ENCODE measurements around the gene AUTS2.

AUTS2 gene

DNA sequence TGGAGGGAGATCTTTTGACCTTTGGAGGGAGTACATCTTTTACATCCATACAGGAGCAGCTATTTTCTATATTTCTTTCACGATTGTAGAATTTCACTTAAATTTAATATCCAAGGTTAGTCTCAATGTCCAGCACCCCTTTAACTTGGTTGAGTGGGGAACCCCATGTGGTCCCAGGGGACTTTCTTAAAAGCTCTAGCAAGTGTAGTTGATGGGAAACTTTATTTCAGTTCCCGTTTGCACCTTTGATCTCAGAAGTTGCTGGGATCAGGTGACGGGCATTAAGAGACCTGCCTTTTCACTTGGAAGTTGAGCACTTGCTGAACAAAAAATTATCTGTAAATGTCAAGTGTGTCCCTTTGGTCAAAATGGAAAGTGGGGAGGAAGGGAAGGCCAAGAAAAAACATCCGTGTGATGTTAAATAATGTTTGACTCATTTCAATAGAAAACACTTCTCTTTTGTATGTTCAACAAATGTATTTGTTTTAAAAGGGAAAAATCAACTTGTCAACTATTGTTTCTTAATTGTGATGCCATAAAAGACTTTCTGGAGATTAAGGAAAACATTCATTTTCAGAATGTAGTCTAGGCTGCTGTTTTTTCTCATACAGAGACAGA lies 1163.5 kb downstream of the AUTS2 start:
- TF ChIP-seq SP1 (IDR thresholded peaks at IDR 0.05) (no peak), TARDBP (IDR thresholded peaks at IDR 0.05) (no peak), CTBP1 (IDR thresholded peaks at IDR 0.05; ENCODE audit: borderline replicate concordance) (no peak), ZNF384 (IDR thresholded peaks at IDR 0.05) (no peak), LEF1 (IDR thresholded peaks at IDR 0.05; ENCODE audit: borderline replicate concordance) (no peak), FOXA1 (IDR thresholded peaks at IDR 0.05) (no peak), BHLHE40 (IDR thresholded peaks at IDR 0.05; ENCODE audit: borderline replicate concordance) (no peak), SUZ12 (IDR thresholded peaks at IDR 0.05) (no peak), NFRKB (IDR thresholded peaks at IDR 0.05) (no peak), FOXM1 (IDR thresholded peaks at IDR 0.05; ENCODE audit: borderline replicate concordance) (no peak), HDGF (IDR thresholded peaks at IDR 0.05; ENCODE audit: borderline replicate concordance) (no peak), FOXK2 (IDR thresholded peaks at IDR 0.05) (no peak), ARNT (IDR thresholded peaks at IDR 0.05) (no peak), L3MBTL2 (conservative IDR thresholded peaks at IDR 0.05) (no peak), ELF4 (IDR thresholded peaks at IDR 0.05) (no peak)
- TF ChIP-seq, protein P1, sequence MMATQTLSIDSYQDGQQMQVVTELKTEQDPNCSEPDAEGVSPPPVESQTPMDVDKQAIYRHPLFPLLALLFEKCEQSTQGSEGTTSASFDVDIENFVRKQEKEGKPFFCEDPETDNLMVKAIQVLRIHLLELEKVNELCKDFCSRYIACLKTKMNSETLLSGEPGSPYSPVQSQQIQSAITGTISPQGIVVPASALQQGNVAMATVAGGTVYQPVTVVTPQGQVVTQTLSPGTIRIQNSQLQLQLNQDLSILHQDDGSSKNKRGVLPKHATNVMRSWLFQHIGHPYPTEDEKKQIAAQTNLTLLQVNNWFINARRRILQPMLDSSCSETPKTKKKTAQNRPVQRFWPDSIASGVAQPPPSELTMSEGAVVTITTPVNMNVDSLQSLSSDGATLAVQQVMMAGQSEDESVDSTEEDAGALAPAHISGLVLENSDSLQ (IDR thresholded peaks at IDR 0.05) = no peak
- ChIA-PET POLR2A (no interaction called here), CTCF (interaction anchor here (1.1 kb wide), 1 partner anchor 44 kb away, joined by 3 read pairs; no protein-coding TSS in a partner anchor)
- no peak for DNase-seq (ENCODE audit: extremely low spot score)

DNA sequence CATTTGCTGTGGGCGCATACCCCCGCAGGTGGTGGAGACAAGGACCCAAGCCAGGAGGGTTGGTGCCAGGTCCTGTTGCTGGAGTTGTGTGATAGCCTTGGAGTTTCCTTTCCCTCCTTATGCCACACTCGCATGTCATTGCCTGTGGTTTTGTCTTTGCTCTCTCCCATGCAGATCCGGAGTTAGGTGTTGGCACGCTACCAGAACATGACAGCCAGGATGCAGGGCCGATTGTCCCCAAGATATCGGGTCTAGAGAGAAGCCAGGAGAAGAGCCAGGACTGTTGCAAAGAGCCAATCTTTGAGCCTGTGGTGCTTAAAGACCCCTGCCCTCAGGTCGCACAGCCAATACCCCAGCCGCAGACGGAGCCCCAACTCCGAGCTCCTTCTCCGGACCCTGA lies 1164.4 kb downstream of the AUTS2 start:
- DNase-seq (ENCODE audit: extremely low spot score) = no peak
- TF ChIP-seq, protein P1 (IDR thresholded peaks at IDR 0.05) = no peak
- TF ChIP-seq L3MBTL2 (conservative IDR thresholded peaks at IDR 0.05) (no peak), ARNT (IDR thresholded peaks at IDR 0.05) (no peak), FOXK2 (IDR thresholded peaks at IDR 0.05) (no peak), TARDBP (IDR thresholded peaks at IDR 0.05) (no peak), HDGF (IDR thresholded peaks at IDR 0.05; ENCODE audit: borderline replicate concordance) (no peak), SUZ12 (IDR thresholded peaks at IDR 0.05) (no peak), ELF4 (IDR thresholded peaks at IDR 0.05) (no peak), ZNF384 (IDR thresholded peaks at IDR 0.05) (no peak), CTBP1 (IDR thresholded peaks at IDR 0.05; ENCODE audit: borderline replicate concordance) (no peak), BHLHE40 (IDR thresholded peaks at IDR 0.05; ENCODE audit: borderline replicate concordance) (no peak), FOXM1 (IDR thresholded peaks at IDR 0.05; ENCODE audit: borderline replicate concordance) (no peak), LEF1 (IDR thresholded peaks at IDR 0.05; ENCODE audit: borderline replicate concordance) (no peak), NFRKB (IDR thresholded peaks at IDR 0.05) (no peak), FOXA1 (IDR thresholded peaks at IDR 0.05) (no peak), SP1 (IDR thresholded peaks at IDR 0.05) (no peak)
- ChIA-PET CTCF (no interaction called here), POLR2A (no interaction called here)

DNA sequence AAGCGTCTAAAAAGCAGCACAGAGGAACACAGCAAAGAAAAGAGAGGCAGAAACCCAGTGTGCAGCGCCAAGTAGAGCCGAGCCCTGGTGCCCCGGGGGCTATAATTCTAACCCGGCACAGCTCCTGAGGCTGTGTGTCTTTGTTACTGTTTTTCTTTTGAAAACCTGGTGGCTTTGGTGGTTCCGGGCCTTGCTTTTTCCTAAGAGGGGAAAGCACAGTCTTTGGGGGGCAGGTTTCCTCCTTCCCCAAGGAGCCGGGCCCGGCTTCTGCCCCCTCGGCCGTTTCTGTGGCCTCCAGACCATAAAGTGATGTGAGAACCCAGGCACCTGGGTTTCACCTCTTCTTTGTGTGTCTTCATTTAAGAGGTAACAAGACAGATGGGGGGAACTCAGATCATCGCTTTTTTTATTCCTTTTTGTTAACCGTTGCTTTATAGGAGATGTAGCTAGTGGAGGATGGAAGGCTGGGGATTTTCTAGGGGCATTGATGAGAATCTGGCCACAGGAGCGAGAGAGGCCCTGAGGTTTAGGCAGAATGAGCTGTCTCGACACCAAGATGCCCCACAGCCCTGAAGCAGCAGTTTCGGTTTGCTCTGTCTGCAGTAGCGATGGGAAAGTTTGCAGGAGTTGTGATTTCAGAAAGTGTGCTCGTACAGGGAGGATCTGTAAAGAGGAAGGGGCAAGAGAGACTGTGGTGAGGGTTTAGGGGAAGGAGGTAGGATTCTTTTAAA lies 1165.9 kb downstream of the AUTS2 start:
- ChIA-PET CTCF (no interaction called here), POLR2A (no interaction called here)

DNA sequence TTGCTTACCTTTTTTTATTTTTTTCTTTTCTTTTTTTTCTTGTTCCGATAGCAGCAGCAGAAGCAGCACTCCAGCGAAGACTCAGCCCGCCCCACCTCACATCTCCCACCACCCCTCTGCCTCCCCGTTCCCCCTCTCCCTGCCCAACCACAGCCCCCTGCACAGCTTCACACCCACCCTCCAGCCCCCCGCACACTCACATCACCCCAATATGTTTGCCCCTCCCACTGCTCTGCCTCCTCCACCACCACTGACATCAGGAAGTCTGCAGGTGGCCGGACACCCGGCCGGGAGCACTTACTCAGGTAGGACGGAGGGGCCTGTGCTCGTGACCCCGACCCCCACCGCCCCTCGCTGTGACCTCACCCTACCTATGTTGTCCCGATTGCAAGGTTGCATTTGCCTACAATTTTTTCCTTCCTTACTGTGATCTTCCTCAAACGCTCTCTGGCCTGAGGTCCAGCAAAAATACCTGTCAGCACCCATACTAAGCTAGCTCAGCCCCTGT lies 1166.5 kb downstream of the AUTS2 start:
- TF ChIP-seq L3MBTL2 (conservative IDR thresholded peaks at IDR 0.05) = no peak
- DNase-seq (ENCODE audit: extremely low spot score) = no peak
- ChIA-PET POLR2A (no interaction called here), CTCF (no interaction called here)

More for the DNA sequence above, 1165.9 kb downstream of the AUTS2 start:
- DNase-seq (ENCODE audit: extremely low spot score) = no peak
- TF ChIP-seq TARDBP (IDR thresholded peaks at IDR 0.05) = no peak
- no peak for TF ChIP-seq CTBP1 (IDR thresholded peaks at IDR 0.05; ENCODE audit: borderline replicate concordance)
- TF ChIP-seq L3MBTL2 (conservative IDR thresholded peaks at IDR 0.05) = no peak
- no peak for TF ChIP-seq LEF1 (IDR thresholded peaks at IDR 0.05; ENCODE audit: borderline replicate concordance)
- TF ChIP-seq FOXK2 (IDR thresholded peaks at IDR 0.05) = no peak
- no peak for TF ChIP-seq SUZ12 (IDR thresholded peaks at IDR 0.05)
- TF ChIP-seq HDGF (IDR thresholded peaks at IDR 0.05; ENCODE audit: borderline replicate concordance) = no peak
- no peak for TF ChIP-seq ZNF384 (IDR thresholded peaks at IDR 0.05)
- TF ChIP-seq ARNT (IDR thresholded peaks at IDR 0.05) = no peak
- TF ChIP-seq, protein P1 (IDR thresholded peaks at IDR 0.05) = no peak
- TF ChIP-seq FOXA1 (IDR thresholded peaks at IDR 0.05) = no peak
- TF ChIP-seq NFRKB (IDR thresholded peaks at IDR 0.05) = no peak
- no peak for TF ChIP-seq BHLHE40 (IDR thresholded peaks at IDR 0.05; ENCODE audit: borderline replicate concordance)
- TF ChIP-seq ELF4 (IDR thresholded peaks at IDR 0.05) = no peak
- TF ChIP-seq FOXM1 (IDR thresholded peaks at IDR 0.05; ENCODE audit: borderline replicate concordance) = no peak

DNA sequence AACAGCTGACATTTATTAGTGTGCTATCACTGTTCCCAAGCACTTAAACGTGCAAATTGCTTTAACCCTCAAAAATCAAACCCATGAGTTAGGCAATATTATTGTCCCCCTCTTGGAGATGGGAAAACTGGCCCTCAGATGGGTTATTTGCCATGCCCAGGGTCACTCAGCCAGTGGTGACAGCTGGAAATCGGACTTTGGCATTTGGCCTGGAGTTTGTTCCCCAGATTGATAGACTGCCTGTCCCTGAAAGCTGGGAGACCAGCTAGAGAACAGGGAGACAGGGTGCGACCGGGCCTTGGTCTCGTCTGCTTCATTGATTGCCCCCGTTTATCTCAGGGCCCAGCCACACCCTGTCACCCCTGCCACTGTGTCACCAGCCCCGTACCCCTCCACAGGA lies 1167.4 kb downstream of the AUTS2 start:
- POLR2A ChIA-PET = no interaction called here
- TF ChIP-seq FOXM1 (IDR thresholded peaks at IDR 0.05; ENCODE audit: borderline replicate concordance) = no peak
- TF ChIP-seq SP1 (IDR thresholded peaks at IDR 0.05) = no peak
- TF ChIP-seq HDGF (IDR thresholded peaks at IDR 0.05; ENCODE audit: borderline replicate concordance) = no peak
- TF ChIP-seq ELF4 (IDR thresholded peaks at IDR 0.05) = no peak
- no peak for TF ChIP-seq BHLHE40 (IDR thresholded peaks at IDR 0.05; ENCODE audit: borderline replicate concordance)
- no peak for TF ChIP-seq TARDBP (IDR thresholded peaks at IDR 0.05)
- CTCF ChIA-PET = no interaction called here
- DNase-seq (ENCODE audit: extremely low spot score) = no peak

DNA sequence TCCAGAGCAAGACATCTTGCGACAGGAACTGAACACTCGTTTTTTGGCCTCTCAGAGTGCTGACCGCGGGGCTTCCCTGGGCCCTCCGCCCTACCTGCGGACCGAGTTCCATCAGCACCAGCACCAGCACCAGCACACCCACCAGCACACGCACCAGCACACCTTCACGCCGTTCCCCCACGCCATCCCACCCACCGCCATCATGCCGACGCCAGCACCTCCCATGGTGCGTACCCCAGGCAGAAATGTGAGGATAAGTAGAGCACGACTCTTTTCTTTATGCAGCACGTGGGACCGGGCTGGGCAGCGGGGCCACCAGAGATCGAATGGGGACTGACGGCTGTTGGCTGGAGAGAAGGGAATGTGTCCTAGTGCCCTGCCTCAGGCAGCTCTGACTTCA lies 1167.8 kb downstream of the AUTS2 start:
- no peak for TF ChIP-seq ZNF384 (IDR thresholded peaks at IDR 0.05)
- TF ChIP-seq BHLHE40 (IDR thresholded peaks at IDR 0.05; ENCODE audit: borderline replicate concordance) = no peak
- no peak for TF ChIP-seq NFRKB (IDR thresholded peaks at IDR 0.05)
- no peak for TF ChIP-seq FOXK2 (IDR thresholded peaks at IDR 0.05)
- no peak for TF ChIP-seq FOXM1 (IDR thresholded peaks at IDR 0.05; ENCODE audit: borderline replicate concordance)
- TF ChIP-seq TARDBP (IDR thresholded peaks at IDR 0.05) = no peak
- no peak for TF ChIP-seq ELF4 (IDR thresholded peaks at IDR 0.05)
- no peak for DNase-seq (ENCODE audit: extremely low spot score)
- ChIA-PET POLR2A (no interaction called here), CTCF (no interaction called here)
